ENCODE data around the gene CFAP298.

CFAP298 gene

DNA sequence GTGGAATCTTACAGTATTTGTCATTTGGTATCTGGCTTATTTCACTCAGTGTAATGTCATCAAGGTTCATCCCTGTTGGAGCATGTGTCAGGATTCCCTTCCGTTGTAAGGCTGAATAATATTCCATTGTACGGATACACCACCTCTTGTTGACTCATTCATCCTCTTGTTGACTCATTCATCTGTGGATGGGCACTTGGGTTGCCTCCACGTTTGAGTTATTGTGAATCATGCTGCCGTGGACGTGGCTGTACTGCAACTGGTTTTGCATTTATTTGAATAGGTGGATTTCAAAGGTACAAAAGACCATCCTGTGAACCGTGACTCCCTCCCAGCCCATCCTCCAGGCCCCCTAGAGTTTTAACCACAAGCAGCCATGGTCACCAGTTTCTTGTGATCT, 15.0 kb downstream of the CFAP298 start:
- DNase-seq: no peak

DNA sequence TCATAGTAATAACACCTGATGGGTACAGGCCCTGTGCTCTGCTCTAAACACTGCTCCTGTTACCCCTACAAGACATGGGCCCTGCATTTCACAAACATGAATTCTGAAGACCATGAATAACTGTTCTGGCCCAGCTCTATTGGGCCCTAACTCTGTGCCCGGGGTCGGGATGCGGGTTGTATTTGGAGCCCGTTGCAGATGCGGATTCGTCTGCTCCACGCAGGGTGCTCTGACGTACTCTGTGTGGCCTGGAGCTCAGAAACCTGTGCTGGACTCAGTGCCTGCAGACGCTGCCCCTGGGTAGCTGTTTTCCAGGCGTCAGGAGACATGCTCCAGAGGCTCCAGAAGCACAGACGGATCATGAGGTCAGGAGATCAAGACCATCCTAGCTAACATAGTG, 16.7 kb downstream of the CFAP298 start:
- no peak for DNase-seq

DNA sequence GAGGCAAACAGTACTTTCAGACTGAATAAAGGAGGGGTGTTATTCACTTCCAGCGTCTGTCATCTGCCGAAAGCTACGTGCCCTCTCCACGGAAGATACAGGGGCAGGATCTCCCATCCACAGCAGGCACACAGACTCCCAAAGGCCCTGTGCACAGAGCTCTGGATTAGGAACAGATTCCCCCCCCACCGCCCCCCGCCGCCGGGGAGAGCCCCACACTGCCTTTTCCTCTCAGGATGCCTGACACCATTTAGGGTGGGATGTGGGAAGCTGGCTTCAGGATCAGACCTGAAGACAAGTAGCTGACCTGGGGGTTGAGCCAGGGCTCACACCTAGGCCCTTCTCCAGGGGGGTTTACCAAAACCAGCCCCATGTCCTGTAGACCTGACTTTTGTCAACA, 18.5 kb downstream of the CFAP298 start:
- DNase-seq: no peak

DNA sequence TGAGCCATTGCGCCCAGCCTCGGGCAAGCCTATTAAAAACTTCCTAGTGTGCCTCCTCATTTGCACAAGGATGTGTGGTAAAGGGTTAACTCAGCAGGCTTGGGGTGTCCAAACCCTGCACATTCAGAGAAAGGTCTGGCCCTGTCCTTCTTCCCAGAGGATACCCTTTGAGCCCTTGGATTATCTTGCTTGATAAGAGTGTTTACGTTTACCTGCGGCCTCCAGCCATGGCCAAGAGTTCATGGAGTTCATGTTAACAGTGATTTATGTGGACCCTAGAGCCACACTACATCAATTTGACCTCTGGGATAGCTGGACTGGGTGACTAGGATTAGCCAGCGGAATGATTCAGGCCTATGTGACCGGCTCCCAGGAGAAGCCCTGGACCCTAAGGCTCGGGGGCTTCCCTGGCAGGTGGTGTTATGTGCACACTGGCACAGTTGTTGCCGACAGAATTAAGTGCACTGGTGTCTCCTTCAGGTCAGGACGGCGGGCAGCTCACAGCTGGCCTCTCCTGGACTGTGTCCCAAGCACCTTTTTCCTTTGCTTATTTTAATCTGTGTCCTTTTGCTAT, 19.2 kb downstream of the CFAP298 start:
- DNase-seq: no peak

DNA sequence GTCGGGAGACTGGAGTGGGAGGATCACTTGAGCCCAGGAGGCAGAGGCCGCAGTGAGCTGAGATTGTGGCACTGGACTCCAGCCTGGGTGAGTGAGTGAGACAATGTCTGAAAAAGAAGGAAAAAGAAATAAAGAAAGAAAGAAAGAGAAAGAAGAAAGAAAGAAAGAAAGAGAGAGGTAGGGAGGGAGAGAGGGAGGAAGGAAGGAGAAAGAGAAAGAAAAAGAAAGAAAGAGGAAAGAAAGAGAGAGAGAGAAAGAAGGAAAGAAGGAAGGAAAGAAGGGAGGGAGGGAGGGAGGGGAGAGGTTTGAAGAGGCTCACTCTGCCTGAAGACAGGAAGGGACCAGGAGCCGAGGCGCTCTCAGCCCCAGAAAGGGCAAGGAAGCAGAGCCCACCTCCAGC, 22.0 kb downstream of the CFAP298 start:
- no peak for DNase-seq

DNA sequence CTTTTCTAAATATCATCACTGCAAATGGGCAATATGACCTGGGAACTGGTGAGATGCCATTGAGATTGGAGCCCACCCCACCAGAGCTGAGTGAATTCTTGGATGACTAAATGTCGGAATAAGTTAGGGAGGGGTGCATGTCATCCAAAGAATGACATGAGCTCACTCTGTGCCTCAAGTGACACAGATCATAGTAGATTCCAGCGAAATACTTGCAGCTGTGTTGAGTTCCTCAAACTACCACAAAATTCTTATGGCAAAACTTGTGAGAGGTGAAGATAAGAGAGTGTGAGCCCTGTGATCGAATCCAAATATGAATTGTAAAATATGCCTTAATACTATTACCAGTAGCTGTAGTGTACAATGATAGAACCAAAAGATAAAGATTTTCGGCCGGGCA, 24.5 kb downstream of the CFAP298 start:
- no peak for DNase-seq

DNA sequence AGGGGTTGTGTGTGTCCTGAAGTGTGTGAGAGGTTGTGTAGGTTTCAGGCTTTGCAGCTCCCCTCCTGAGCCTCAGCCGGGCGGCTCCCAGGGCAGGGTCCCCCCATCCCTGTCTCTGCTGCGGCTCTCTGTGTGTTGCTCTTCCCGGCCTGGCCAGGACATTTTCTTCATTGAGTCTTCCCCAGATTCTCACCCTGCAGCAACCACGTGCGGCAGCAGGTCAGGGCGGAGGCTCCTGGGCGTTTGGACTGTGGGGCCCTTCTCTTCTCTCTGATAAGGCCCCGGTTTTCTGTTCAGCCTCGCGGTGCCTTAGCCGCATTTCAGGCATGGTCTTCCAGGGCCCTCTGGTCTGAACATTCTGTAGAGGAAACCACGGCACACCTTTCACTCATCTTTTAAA, 25.1 kb downstream of the CFAP298 start:
- DNase-seq: no peak

DNA sequence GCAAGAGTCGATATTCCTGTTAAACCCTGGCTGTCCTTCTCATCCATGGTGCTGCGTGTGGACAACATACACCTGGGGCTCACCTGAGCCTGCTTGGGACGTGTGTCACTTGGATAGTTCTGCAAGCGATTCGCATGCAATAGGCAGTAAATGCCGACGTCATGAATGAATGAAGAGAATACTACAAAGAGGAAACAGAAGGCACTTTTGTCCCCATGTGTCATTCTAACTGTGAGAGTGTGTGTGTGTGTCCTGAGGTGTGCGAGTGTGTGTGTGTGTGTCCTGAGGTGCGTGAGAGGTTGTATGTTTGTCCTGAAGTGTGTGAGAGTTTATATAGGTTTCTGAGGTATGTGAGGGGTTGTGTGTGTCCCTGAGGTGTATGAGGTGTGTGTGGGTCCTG, 26.2 kb downstream of the CFAP298 start:
- no peak for DNase-seq

DNA sequence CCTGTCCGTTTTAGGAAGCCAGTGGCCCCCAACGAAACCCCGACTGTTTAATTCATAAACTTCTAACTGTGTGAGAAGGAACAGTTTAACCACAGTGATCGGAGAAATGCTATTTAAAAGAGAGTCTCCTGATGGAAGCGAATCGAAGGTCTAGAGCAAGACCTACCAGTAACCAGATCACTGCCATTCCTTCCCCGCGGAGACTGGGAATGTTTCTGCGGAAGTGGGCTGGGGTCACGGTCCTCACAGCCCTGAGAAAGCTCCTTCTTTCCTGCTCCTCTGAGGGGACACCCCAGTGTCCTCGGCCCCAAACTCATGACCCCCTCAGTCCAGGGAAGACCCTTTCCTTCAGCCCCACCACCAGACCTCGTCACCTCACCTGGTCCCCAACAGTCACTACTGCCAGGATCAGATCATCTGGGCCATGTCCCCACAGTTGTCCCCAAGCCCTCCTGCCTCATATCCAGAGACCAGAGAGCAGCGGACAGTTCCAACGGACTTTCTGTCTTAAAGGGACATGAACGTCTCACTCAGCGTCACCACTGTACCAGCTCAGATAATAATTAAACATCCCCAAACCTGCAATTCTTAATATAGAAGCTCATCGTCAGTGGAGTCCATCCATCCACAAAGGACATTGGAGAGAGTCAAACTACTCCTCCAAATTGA, 27.0 kb downstream of the CFAP298 start, which contains the start of gene TCP10L:
TSS of gene TCP10L (minus strand) at position 482 of the 669 bp plus-strand sequence. CDS start 1,219 bp downstream, outside the sequence.
- no peak for DNase-seq

DNA sequence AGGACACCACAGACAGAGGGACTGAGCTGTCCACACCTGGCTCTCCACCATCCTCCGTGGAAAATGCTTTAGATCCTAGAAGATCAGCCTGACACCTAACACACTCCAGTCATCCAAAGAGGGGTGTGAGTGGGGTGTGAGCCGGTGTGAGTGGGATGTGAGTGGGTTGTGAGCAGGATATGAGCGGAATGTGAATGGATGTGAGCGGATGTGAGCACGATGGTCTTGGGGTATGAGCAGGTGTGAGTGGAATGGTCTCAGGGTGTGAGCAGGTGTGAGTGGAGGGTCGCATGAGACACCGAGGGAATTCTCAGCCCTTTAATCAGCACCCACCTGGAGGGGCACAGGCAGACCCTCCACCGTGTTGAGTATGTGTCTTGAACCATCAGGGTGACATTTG, 27.7 kb downstream of the CFAP298 start:
- no peak for DNase-seq

DNA sequence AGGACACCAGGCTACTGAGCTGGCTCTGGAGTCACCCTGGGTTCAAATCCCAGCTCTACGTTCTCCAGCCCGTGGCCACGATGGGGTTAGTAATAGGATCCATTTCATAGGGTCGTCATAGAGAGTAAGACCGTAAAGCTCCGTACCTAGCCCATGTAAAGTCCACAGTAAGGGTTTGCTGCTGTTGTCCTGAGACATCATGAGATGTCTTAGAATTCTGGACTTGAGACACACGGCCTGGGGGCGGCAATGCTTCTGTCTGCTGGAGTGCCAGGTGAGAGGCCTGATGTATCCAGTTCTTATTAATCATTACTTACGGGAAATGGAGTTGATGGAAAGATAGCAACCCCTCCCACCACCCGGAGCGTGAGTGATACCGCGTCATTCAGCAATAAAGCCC, 30.4 kb downstream of the CFAP298 start:
- no peak for DNase-seq

DNA sequence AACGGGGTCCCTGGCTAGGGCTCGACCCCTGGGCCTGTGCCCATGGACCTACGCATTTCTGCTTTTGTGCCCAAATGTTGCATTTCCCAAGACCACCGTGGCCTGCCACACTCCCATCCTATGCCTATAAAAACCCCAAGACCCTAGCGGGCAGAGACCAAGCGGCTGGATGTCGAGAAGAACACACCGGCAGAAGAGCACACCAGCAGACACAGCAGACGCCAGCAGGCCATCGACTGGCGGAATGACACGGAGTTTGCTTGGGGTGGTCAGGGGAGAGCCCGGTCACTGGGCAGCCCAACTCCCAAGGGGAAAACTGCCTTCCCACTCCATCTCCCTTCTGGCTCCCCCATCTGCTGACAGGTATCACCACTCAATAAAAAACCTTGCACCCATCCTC, 31.2 kb downstream of the CFAP298 start:
- no peak for DNase-seq

DNA sequence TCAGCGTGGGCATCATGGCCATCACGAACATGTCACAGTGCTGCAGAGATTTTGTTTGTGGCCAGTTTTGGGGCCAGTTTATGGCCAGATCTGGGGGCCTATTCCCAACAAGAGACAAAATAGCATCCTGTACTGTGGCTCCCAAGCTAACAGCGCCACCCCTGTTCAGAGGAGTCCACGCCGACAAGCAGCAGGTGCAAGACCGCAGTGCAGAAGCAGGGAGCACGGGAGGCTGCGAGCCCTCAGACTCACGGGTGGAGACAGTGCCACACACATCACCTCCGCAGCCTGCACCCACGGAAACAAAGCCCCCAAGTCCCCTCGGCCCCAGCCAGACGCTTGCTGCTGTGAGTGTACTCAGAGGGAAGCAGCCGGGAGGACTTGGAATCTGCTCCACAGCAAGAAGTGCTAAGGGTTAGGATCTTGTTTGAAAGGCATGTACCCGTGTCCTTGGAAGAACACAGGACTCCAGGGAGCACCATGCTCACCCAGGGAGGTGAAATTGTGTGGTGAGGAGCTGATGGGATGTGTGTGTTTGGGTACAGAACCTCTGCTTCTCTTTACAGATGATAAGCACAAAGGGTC, 34.0 kb downstream of the CFAP298 start:
- DNase-seq: no peak

DNA sequence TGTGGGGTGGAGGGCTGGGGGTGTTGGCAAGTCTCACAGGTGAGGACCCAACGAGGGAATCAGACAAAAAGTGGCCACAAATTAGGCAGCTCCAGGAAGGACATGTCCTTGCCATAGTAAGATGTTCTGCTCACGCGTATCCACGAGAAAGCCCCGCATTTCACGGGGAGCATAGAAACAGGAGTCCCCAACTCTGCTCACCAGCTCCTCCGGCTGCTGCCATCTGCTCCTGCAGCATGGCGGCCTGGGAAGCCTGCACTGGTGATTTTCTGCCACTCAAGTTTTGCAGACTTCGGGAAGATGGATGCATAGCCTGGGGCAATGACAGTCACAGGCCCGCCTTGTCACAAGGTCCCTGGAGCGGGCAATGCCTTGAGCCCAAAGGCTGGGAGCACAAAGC, 36.2 kb downstream of the CFAP298 start:
- DNase-seq: no peak

DNA sequence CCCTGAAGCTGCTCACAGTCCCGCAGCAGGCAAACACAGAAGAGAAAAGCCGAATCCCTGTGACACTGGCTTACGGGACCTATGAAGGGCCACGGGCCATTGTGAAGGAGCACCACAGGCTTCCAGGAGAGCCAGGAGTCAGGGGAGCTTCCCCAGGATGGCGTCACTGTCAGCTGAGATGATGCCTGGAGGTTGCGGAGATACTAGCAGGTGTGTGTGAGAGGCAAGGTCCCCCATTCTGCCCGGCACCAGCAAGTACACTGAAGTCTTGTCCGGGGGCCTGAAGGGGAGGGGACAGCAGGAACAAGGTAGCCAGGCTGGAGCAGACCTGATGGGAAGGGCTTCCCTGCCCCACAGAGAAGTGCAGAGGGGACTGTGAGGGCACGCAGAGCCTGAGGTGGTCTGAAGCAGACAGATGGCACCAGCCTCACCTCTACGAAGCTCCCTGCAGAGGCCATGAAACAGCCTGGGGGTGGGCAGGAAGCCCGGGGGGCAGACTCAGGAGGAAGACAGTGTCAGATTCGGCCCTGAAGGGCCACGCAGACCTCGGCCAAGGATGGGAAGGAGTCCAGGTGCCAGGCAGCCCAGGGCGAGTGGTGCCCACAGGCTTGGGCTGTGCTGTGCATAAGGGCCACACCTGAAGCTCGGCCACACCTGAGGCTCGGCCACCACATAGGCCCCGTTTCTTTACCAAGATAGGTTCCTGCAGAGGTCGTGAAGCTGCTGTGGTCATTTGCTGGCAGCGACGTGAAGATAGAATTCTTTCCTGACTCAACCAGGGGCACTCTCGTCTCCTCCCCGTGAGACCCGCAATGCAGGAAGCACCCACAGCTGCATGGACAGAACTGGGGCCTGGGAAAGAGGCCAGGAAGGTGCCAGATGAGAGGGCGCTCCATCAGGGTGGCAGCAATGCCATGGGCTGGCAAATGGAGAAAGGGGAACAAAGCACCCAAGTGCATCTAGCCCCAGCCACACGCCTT, 36.9 kb downstream of the CFAP298 start:
- no peak for DNase-seq

DNA sequence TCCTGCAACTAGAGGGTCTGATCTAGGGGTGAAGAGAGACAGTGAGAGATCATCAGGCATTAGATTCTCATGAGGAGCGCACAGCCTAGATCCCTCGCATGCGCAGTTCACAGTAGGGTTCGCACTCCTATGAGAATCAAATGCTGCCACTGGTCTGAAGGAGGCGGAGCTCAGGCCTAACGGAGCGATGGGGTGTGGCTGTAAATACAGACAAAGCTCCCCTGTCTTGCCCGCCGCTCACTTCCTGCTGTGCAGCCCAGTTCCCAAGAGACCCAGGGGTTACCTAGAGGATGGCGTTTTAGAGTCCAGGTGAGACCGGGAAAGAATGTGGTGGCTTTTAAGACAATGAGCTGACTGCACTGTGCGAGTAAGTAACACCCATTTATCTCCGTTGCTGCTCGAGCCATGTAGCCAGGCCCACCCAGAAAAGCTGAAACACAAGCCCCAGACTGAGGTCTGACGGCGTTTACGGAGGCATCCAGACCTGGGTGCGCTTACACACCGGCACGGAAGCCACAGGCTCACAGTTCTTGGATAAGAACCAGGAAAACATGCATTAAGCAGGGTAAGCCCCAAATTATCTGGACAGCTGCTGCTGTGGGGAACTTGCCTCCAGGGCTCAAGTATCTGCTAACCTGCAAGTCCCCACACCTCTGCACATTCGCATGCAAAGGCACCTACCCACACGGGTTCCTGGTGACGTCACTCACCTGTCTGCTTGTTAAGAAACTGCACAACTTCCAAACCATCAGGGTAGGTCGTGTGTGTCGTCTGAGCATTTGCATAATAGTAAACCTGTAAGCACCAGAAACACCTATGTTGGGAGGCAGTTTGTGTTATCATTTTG, 39.4 kb downstream of the CFAP298 start:
- DNase-seq: no peak

DNA sequence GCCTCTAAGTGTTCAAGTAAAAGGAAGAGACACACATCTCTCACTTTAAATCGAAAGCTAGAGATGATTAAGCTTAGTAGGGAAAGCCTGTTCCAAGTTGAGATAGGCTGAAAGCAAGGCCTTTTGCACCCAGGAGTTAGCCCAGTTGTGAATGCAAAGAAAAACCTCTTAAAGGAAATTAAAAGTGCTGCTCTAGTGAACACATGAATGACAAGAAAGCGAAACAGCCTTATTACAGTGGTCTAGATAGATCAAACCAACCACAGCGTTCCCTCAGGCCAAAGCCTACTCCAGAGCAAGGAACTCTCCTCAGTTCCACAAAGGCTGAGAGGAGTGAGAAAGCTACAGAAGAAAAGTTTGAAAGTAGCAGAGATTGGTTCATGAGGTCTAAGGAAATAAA, 41.7 kb downstream of the CFAP298 start:
- no peak for DNase-seq

DNA sequence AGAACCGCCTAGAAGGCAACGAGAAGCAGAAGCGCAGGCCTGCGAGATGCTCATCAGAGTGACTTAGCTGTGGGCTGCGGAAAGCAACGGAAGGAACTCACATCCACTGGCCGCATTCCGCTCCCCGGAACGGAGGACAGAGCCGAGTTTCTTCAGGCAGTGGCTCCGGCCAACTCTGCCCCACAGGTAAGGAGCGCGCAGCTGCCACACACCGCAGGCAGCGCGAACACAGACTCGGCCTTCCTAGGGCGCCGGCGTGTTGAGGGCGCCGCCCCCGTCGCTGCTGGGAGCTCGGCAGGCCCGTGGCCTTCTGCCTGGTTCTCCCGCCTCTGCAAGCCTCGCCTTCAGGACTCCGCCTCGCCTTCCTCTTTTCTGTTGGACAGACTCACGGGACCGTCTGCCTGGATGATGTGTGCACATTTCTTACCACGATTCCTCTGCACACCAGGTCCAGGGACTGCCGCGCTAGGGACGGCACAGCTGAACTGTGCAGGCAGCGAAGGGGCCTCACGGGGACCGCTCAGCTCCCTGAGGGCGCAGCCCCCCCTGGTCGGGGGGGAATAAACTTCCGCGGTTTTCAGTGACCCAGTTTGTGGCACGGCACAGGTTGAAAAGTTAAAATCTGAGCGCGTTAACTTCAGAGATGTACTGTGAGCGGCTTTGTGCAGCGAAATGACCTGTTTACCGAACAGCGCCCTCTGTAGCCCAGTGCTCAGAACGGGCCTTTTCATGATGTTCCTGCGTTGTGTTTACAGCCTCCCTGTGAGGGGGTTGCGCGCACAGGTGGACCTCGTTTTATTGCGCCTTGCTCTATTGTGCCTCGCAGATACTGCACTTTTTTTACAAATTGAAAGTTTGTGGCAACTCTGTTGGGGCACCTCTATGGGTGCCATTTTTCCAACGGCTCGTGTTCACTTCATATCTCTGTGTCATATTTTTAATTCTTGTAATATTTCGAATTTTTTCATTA, 42.6 kb downstream of the CFAP298 start:
- DNase-seq: peak; percentile 77

DNA sequence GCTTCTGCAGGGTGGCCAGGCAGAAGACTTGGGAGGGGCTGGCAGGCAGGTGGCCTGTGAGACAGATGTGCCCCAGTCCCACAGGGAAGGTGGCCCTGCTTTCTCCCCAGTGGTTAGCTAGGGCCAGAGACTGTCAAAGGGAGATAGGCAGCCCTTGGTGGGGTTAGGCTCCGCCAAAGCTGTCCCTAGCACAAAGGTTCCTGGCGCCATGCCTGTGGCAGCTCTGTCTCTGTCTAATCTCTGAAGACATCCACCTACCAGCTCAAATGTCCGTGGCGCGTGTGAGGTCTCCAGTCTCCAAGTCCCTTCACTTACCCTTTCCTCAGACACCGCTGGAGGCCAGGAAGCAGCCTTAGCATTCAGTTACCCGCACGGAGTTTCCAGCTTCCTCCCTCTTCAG, 44.6 kb downstream of the CFAP298 start:
- DNase-seq: no peak

DNA sequence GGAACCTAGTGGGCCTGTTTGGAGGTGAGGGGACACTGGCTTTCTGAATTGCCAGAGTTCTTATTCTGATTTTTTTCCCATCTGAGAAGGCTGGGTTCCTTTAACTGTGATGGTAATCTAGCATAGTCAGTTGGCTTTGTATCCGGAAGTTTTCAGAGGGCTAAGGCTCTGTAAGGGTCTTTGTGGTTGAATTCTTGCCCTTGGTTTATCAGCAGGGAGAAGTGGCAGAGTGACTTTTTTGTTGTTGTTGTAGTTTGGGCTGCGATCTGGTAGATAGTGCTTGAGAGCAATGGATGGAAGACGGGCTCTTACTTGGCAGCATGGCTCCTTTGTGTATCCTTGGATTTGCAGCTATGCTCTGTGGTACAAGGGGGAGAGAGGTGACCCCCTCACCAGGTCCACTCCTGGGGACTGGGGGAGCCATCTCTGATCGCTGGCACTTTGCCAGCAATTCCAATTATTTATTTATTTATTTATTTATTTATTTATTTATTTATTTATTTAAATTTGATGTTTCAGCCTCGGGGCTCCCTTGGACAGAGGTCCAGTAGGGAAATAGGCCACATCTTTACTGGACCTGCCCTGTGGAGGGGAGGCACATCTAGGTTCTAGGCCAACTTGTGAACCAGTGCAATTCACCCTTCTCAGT, 45.3 kb downstream of the CFAP298 start:
- no peak for DNase-seq
